GM12878 (cell line): ENCODE data around the gene METTL27. TPM values are rescaled to one million over a fixed set of nuclear protein-coding genes. Genes with fewer than 3 reads are reported as not detected.

Experiments
- ATAC-seq: fragments of 200-7000 bp; cut with Tn5 transposase; 3 replicates; pipeline ENCODE4 v1.9.1; 2020; ENCODE audit warnings: mild to moderate bottlenecking, moderate library complexity
- BruUV-seq: library from RNA; stranded (reverse); fragments of 400-500 nt; replicated peaks from 2 replicates; lab custom pipeline; 2021; lab: Mats Ljungman, UMichigan
- CTCF ChIA-PET: fragments of 300-600 bp; sonication (Branson Sonifier 250); formaldehyde crosslinking; extraction: SDS; loops from one replicate; lab custom pipeline; 2021; ENCODE audit warnings: inconsistent platforms; lab: Yijun Ruan, JAX
- POLR2A ChIA-PET: fragments of 350-600 bp; formaldehyde crosslinking; extraction: SDS; loops from one replicate; lab custom pipeline; 2021; ENCODE audit warnings: inconsistent platforms; lab: Charles Lee
- RAD21 ChIA-PET: fragments of 300-600 bp; sonication (Branson Sonifier 250); formaldehyde crosslinking; loops from one replicate; lab custom pipeline; 2023; ENCODE audit warnings: antibody characterized with exemption; ENCODE audit not compliant: unreplicated experiment; lab: Charles Lee
- SMC1A ChIA-PET: fragments of 300-600 bp; sonication (Branson Sonifier 250); formaldehyde crosslinking; loops from one replicate; lab custom pipeline; 2023; ENCODE audit not compliant: unreplicated experiment, uncharacterized antibody; lab: Charles Lee
- DNase-seq: peaks from one replicate; pipeline ENCODE4 v3.0.0-alpha.2; 2011; ENCODE audit warnings: low read depth, low spot score
- FAIRE-seq: peaks from 3 replicates; lab custom pipeline; 2011; peaks lifted over from hg19 to GRCh38; lab: Jason Lieb, UNC
- H2AFZ ChIP-seq: 2 replicates; pipeline ENCODE4 v1.6.0; 2011; ENCODE audit warnings: low read depth, low read length, control low read depth; ENCODE audit not compliant: control insufficient read depth
- H3K27ac ChIP-seq: 2 replicates; pipeline ENCODE4 v1.5.1; 2011; ENCODE audit warnings: control low read depth; ENCODE audit not compliant: control insufficient read depth, insufficient read depth
- H3K27me3 ChIP-seq, 2 experiments: replicated peaks in 1 of 2; 2 replicates each; pipeline versions ENCODE4 v1.6.0 to v1.6.1; 2011; ENCODE audit warnings: low read length in 1 of 2; ENCODE audit not compliant: control insufficient read depth in 2 of 2, insufficient read depth in 2 of 2
- H3K36me3 ChIP-seq, 2 experiments: 2 replicates each; pipeline ENCODE4 v1.5.1; 2011; ENCODE audit warnings: low read length in 1 of 2; ENCODE audit not compliant: control insufficient read depth in 2 of 2, insufficient read depth in 2 of 2
- H3K4me1 ChIP-seq: 2 replicates; pipeline ENCODE4 v1.6.1; 2011; ENCODE audit warnings: mild to moderate bottlenecking, low read length, moderate library complexity, mixed read lengths; ENCODE audit not compliant: control insufficient read depth, insufficient read depth
- H3K4me2 ChIP-seq: 2 replicates; pipeline ENCODE4 v1.6.0; 2011; ENCODE audit warnings: control low read depth; ENCODE audit not compliant: control insufficient read depth, insufficient read depth
- H3K4me3 ChIP-seq: fragments of 200-600 bp; sonication (generic); 2 replicates; pipeline ENCODE4 v1.5.1; 2016
- H3K79me2 ChIP-seq: 2 replicates; pipeline ENCODE4 v1.6.0; 2011; ENCODE audit warnings: low read length; ENCODE audit not compliant: control insufficient read depth, insufficient read depth
- H3K9ac ChIP-seq: 2 replicates; pipeline ENCODE4 v1.8.0; 2011; ENCODE audit warnings: low read length, control low read depth, mixed read lengths; ENCODE audit not compliant: control insufficient read depth, insufficient read depth
- H3K9me3 ChIP-seq: replicated peaks from 3 replicates; pipeline ENCODE4 v1.5.1; 2011; ENCODE audit warnings: mild to moderate bottlenecking, low read length; ENCODE audit not compliant: control insufficient read depth, insufficient read depth
- H4K20me1 ChIP-seq: 2 replicates; pipeline ENCODE4 v1.6.0; 2011; ENCODE audit not compliant: control insufficient read depth, insufficient read depth
- ASH2L ChIP-seq: fragments of 300-600, 200-600 bp; sonication (generic); IDR thresholded peaks from 2 replicates; pipeline ENCODE4 v1.6.1; 2017; ENCODE audit warnings: low read depth, mild to moderate bottlenecking, borderline replicate concordance
- BHLHE40 ChIP-seq, 2 experiments: fragments of 450-650 bp in 1 of 2; IDR thresholded peaks; 2 replicates each; pipeline ENCODE4 v1.6.1; 2011 to 2017; ENCODE audit warnings: low read depth in 2 of 2, borderline replicate concordance in 1 of 2, improper control_type of control experiment in 1 of 2, low read length in 1 of 2, mild to moderate bottlenecking in 1 of 2
- BMI1 ChIP-seq: fragments of 450-650 bp; IDR thresholded peaks from 2 replicates; pipeline ENCODE4 v1.6.1; 2016; ENCODE audit warnings: mild to moderate bottlenecking, moderate library complexity, borderline replicate concordance
- CUX1 ChIP-seq: IDR thresholded peaks from 2 replicates; pipeline ENCODE4 v1.6.1; 2012; ENCODE audit warnings: improper control_type of control experiment, low read depth, low read length; ENCODE audit not compliant: insufficient replicate concordance
- JUND ChIP-seq: IDR thresholded peaks from 2 replicates; pipeline ENCODE4 v1.6.1; 2012; ENCODE audit warnings: low read depth, mild to moderate bottlenecking, low read length, improper control_type of control experiment, moderate library complexity
- MEF2B ChIP-seq: fragments of 450-650 bp; IDR thresholded peaks from 2 replicates; pipeline ENCODE4 v1.6.1; 2018; ENCODE audit warnings: mild to moderate bottlenecking, moderate library complexity; ENCODE audit not compliant: partially characterized antibody, poor library complexity, severe bottlenecking
- SUZ12 ChIP-seq: fragments of 200-600 bp; sonication (generic); IDR thresholded peaks from one replicate; pipeline ENCODE4 v1.6.1; 2018; ENCODE audit warnings: antibody characterized with exemption, mild to moderate bottlenecking; ENCODE audit not compliant: unreplicated experiment
- YBX1 ChIP-seq: fragments of 450-650 bp; IDR thresholded peaks from 2 replicates; pipeline ENCODE4 v1.6.1; 2016; ENCODE audit warnings: antibody characterized with exemption
- ZNF622 ChIP-seq: fragments of 450-650 bp; IDR thresholded peaks from 2 replicates; pipeline ENCODE4 v1.6.1; 2017; ENCODE audit warnings: mild to moderate bottlenecking, inconsistent platforms
- WGBS: methylation state at CpG from one replicate; pipeline ENCODE4 v1.1.6; 2016; ENCODE audit warnings: low lambda C conversion rate; ENCODE audit not compliant: insufficient replicate concordance, insufficient coverage; ENCODE audit errors: missing lambda C conversion rate; 5-methylcytosine and 5-hydroxymethylcytosine counted together
- in situ Hi-C: fragments of 300-500 bp; cut with MboI; formaldehyde crosslinking; loops from 9 replicates; pipeline ENCODE4 v1.14.3; 2018; ENCODE audit warnings: mixed read lengths
- intact Hi-C: fragments of 100-400 bp; cut with micrococcal nuclease; formaldehyde crosslinking; loops from one replicate; pipeline ENCODE4 v1.14.2; 2022; ENCODE audit not compliant: unreplicated experiment
- polyA plus RNA-seq, 11 experiments: library from polyadenylated mRNA; depleted of rRNA in 4 of 11; unstranded in 6 of 11; stranded (reverse) in 5 of 11; fragments of >200 nt; fragmentation: Nextera tagmentation in 4 of 11; fragmentation: Illumina TruSeq in 1 of 11; extraction: Ambion mirVana in 4 of 11; extraction: Trizol in 1 of 11; gene quantifications; 1 replicate in 1 of 11; 2 replicates in 10 of 11; pipeline versions ENCODE4 v1.2.1 to v1.2.3, GENCODE V29; 2011 to 2016; ENCODE audit warnings: inconsistent platforms in 2 of 11, missing spikeins in 2 of 11, low read depth in 1 of 11
- total RNA-seq, 4 experiments: library from RNA; depleted of rRNA in 3 of 4; stranded (reverse); fragments of >200 nt in 3 of 4; fragmentation: Illumina TruSeq in 1 of 4; extraction: Trizol in 1 of 4; gene quantifications; 2 replicates each; pipeline versions ENCODE4 v1.2.1 to v1.2.3, GENCODE V29; 2013 to 2021
- TF ChIP-seq, protein P1 (sequence below): fragments of 450-650 bp; IDR thresholded peaks from 2 replicates; pipeline ENCODE4 v1.6.1; 2018; ENCODE audit warnings: borderline replicate concordance, mild to moderate bottlenecking; ENCODE audit not compliant: partially characterized antibody

Gene METTL27
- total and polyA plus RNA-seq, 10 of the 15 experiments (the other 5 are each of a cell fraction or from before 2014, with no cell fraction given): 0.10 to 3.4 (median 0.68) TPM

DNA sequence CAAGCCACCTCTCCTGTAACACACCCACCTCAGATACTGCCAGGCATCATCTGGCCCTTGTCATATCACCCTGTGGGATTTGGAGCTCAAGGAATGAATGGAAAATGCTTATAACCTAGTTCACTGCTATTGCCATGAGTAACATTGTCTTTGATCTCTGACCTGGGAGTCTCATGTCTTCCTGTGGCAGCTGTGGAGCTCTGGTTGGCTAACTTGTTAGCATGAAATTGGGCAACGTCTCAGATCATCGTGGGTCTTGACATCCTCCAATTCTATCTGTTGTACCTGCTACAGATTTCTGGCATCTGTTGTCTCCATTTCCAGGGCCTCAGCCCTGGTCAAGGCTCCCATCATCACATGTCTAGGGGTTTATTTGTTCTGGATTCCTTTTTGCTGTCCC is 16.5 kb upstream of the METTL27 start:
- FAIRE-seq (no peak), ATAC-seq (no peak), DNase-seq (no peak)
- H3K27ac ChIP-seq: no peak overlapping the region
- POLR2A ChIA-PET: interaction anchor here (0.7 kb wide), 1 partner anchor 434 kb away, joined by 4 read pairs; no protein-coding TSS in a partner anchor
- intact Hi-C loops: loop anchor here (5.0 kb wide), 1 partner anchor 252 kb away; no protein-coding TSS in a partner anchor
- H3K9ac ChIP-seq: no peak overlapping the region
- H3K4me1 ChIP-seq: peaks cover 5% of the 10 kb centered on the region
- SMC1A ChIA-PET: interaction anchor here (0.6 kb wide), 1 partner anchor 47 kb away, joined by 3 read pairs; no protein-coding TSS in a partner anchor
- no peak overlapping the region for H3K4me3 ChIP-seq
- H2AFZ ChIP-seq: no peak overlapping the region
- no peaks in the 10 kb centered on the region for H3K36me3 ChIP-seq
- H3K79me2 ChIP-seq: no peaks in the 10 kb centered on the region
- in situ Hi-C loops: loop anchor here (5.0 kb wide), 1 partner anchor 252 kb away; no protein-coding TSS in a partner anchor
- 0% methylated on average over 2 of the region's 2 CpGs for WGBS
- BruUV-seq: no TSS peak
- no peaks in the 10 kb centered on the region for H3K9me3 ChIP-seq
- CTCF ChIA-PET: interaction anchor here (0.6 to 0.9 kb wide), 2 partner anchors 11 to 130 kb away, joined by 3 read pairs; no protein-coding TSS in a partner anchor
- no peak overlapping the region for H3K4me2 ChIP-seq
- 0 out of 4 replicates have a peak, but pooled peaks cover 0 to 2% of the 10 kb centered on the region in 2 experiments for H3K27me3 ChIP-seq
- RAD21 ChIA-PET: interaction anchor here (0.7 kb wide), 1 partner anchor 89 kb away, joined by 3 read pairs; the partner anchor contains the start of gene CLDN3
- H4K20me1 ChIP-seq: no peaks in the 10 kb centered on the region
- no peak for TF ChIP-seq BMI1
- TF ChIP-seq JUND: no peak
- TF ChIP-seq, protein P1, sequence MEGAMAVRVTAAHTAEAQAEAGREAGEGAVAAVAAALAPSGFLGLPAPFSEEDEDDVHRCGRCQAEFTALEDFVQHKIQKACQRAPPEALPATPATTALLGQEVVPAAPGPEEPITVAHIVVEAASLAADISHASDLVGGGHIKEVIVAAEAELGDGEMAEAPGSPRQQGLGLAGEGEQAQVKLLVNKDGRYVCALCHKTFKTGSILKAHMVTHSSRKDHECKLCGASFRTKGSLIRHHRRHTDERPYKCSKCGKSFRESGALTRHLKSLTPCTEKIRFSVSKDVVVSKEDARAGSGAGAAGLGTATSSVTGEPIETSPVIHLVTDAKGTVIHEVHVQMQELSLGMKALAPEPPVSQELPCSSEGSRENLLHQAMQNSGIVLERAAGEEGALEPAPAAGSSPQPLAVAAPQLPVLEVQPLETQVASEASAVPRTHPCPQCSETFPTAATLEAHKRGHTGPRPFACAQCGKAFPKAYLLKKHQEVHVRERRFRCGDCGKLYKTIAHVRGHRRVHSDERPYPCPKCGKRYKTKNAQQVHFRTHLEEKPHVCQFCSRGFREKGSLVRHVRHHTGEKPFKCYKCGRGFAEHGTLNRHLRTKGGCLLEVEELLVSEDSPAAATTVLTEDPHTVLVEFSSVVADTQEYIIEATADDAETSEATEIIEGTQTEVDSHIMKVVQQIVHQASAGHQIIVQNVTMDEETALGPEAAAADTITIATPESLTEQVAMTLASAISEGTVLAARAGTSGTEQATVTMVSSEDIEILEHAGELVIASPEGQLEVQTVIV: no peak
- no peak for TF ChIP-seq ASH2L
- TF ChIP-seq MEF2B: no peak
- TF ChIP-seq BHLHE40 (IDR thresholded peaks at IDR 0.05; ENCODE audit: borderline replicate concordance in 1 of 2, low read depth in 2 of 2, low read length in 1 of 2): no peak
- no peak for TF ChIP-seq CUX1
- no peak for TF ChIP-seq ZNF622
- TF ChIP-seq YBX1: no peak
- TF ChIP-seq SUZ12: no peak
- TF ChIP-seq, all 136 proteins: peak for 0
